Hepatocyte (in vitro differentiated cells): Measurements from ENCODE around the gene MEF2D.

ENCODE experiments used
- EZH2 ChIP-seq: fragments of 200-600 bp; sonication (generic); IDR thresholded peaks from 2 replicates; pipeline ENCODE4 v1.6.1; 2016; ENCODE audit warnings: antibody characterized with exemption, mild to moderate bottlenecking, borderline replicate concordance
- EZH2phosphoT487 ChIP-seq: fragments of 200-600 bp; sonication (generic); IDR thresholded peaks from one replicate; pipeline ENCODE4 v1.6.1; 2018; ENCODE audit warnings: antibody characterized with exemption, mild to moderate bottlenecking, low read depth, moderate library complexity; ENCODE audit not compliant: unreplicated experiment, severe bottlenecking
- TF ChIP-seq, protein P1 (sequence below): fragments of 200-600 bp; sonication (generic); IDR thresholded peaks from 2 replicates; pipeline ENCODE4 v1.5.1; 2016; ENCODE audit warnings: antibody characterized with exemption, mild to moderate bottlenecking; ENCODE audit not compliant: poor library complexity

DNA sequence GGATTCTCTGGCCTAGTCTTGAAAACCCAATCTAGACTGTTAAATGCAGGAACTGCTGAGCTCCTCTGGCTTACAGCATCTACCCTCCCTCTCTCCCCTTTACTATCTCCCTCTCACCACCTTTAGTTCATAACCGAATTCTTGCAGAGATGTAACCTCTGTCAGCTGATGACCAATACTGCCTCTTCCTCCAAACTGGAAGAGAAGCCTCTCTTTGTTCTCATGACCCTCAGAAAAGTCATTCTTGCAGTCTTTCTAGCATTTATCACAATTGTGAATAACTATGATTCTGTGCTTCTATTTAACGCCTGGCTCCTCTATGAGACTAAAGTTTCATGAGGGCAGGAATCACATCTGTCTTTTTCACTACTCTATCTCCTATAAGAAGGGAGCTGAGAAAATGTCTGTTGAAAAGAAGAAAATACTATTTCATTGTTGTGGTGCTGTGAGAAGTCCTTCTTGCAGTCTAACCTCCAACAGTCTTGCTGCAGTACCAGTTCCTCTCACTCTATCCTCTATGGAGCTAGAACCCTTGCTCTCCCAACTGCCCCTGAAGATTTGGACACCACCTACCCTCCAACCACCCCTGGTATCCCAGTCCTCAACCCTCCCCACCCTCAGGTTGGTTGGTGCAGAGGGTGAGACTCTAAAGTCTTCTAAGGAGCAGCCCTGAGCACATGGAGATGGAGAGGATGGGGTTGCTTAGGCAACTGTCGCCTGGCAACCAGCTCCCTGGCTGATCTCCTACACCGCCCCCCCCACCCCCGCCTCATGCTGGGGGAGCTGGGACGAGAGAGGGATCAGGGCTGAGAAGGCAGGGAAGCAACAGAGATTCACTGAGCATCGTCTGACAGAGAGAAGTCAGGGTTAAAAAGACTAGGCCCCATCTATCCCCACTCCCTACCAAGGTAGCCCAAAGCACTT, 13.9 kb downstream of the MEF2D start:
- TF ChIP-seq, protein P1, sequence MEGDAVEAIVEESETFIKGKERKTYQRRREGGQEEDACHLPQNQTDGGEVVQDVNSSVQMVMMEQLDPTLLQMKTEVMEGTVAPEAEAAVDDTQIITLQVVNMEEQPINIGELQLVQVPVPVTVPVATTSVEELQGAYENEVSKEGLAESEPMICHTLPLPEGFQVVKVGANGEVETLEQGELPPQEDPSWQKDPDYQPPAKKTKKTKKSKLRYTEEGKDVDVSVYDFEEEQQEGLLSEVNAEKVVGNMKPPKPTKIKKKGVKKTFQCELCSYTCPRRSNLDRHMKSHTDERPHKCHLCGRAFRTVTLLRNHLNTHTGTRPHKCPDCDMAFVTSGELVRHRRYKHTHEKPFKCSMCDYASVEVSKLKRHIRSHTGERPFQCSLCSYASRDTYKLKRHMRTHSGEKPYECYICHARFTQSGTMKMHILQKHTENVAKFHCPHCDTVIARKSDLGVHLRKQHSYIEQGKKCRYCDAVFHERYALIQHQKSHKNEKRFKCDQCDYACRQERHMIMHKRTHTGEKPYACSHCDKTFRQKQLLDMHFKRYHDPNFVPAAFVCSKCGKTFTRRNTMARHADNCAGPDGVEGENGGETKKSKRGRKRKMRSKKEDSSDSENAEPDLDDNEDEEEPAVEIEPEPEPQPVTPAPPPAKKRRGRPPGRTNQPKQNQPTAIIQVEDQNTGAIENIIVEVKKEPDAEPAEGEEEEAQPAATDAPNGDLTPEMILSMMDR, result no peak
- TF ChIP-seq EZH2phosphoT487 (no peak), EZH2 (no peak)
